K562 (cell line): ENCODE data around the gene TFF2. TPM values are rescaled to one million over a fixed set of nuclear protein-coding genes. Genes with fewer than 3 reads are reported as not detected.

Experiments
- ATAC-seq: fragments of 200-7000 bp; cut with Tn5 transposase; 3 replicates; pipeline ENCODE4 v1.9.1; 2020; ENCODE audit warnings: moderate library complexity
- BruUV-seq: library from RNA; stranded (reverse); fragments of 400-500 nt; replicated peaks from 2 replicates; lab custom pipeline; 2021; lab: Mats Ljungman, UMichigan
- CTCF ChIA-PET: fragments of 300-600 bp; formaldehyde crosslinking; extraction: SDS; loops from one replicate; lab custom pipeline; 2021; ENCODE audit warnings: low intra/inter-chr PET ratio; lab: Yijun Ruan, JAX
- POLR2A ChIA-PET: fragments of 300-600, 350-650 bp; sonication (Branson Sonifier 250); formaldehyde crosslinking; extraction: SDS; loops from one replicate; lab custom pipeline; 2021; ENCODE audit warnings: antibody characterized with exemption, inconsistent platforms; lab: Yijun Ruan, JAX
- DNase-seq, 4 experiments: peaks; one replicate each; pipeline versions ENCODE4 v3.0.0 to v3.0.0-alpha.2; 2011 to 2018; ENCODE audit warnings: low spot score in 3 of 4, mixed read lengths in 3 of 4; ENCODE audit errors: extremely low read depth in 1 of 4
- FAIRE-seq: peaks from 2 replicates; lab custom pipeline; 2011; peaks lifted over from hg19 to GRCh38; lab: Jason Lieb, UNC
- H2AFZ ChIP-seq: 2 replicates; pipeline ENCODE4 v1.6.0; 2011; ENCODE audit warnings: low read depth, low read length, control low read depth, inconsistent platforms
- H3K27ac ChIP-seq: fragments of 200-600 bp; 3 replicates; pipeline ENCODE4 v1.8.0; 2011; ENCODE audit warnings: low read depth, mild to moderate bottlenecking, control low read depth, inconsistent platforms, low read length, moderate library complexity, mixed read lengths; ENCODE audit errors: extremely low read depth
- H3K27me3 ChIP-seq, 2 experiments: fragments of 300-600 bp in 1 of 2; 2 replicates in 1 of 2; 3 replicates in 1 of 2; pipeline versions ENCODE4 v1.6.0 to v1.8.0; 2011; ENCODE audit warnings: inconsistent platforms in 2 of 2, low read length in 2 of 2, mild to moderate bottlenecking in 1 of 2, mixed read lengths in 1 of 2, moderate library complexity in 1 of 2; ENCODE audit not compliant: control insufficient read depth in 2 of 2, insufficient read depth in 2 of 2
- H3K36me3 ChIP-seq: fragments of 300-600 bp; 3 replicates; pipeline ENCODE4 v1.8.0; 2011; ENCODE audit warnings: mild to moderate bottlenecking, low read length, inconsistent platforms; ENCODE audit not compliant: control insufficient read depth, insufficient read depth
- H3K4me1 ChIP-seq, 2 experiments: fragments of 200-600 bp in 1 of 2; replicated peaks in 1 of 2; 2 replicates in 1 of 2; 3 replicates in 1 of 2; pipeline versions ENCODE4 v1.5.1 to v1.8.0; 2011; ENCODE audit warnings: inconsistent platforms in 2 of 2, low read length in 2 of 2, mild to moderate bottlenecking in 1 of 2, mixed read lengths in 1 of 2, moderate library complexity in 1 of 2; ENCODE audit not compliant: control insufficient read depth in 2 of 2, insufficient read depth in 2 of 2
- H3K4me2 ChIP-seq: 2 replicates; pipeline ENCODE4 v1.6.1; 2011; ENCODE audit warnings: low read length, control low read depth, inconsistent platforms, mixed read lengths; ENCODE audit not compliant: insufficient read depth
- H3K4me3 ChIP-seq: fragments of 200-600 bp; sonication (generic), shearing (Covaris generic); 2 replicates; pipeline ENCODE4 v1.5.1; 2016; ENCODE audit warnings: control low read depth, inconsistent platforms
- H3K79me2 ChIP-seq: fragments of 200-600 bp; 3 replicates; pipeline ENCODE4 v1.8.0; 2011; ENCODE audit warnings: low read length, inconsistent platforms; ENCODE audit not compliant: control insufficient read depth, insufficient read depth
- H3K9ac ChIP-seq, 2 experiments: 2 replicates each; pipeline versions ENCODE4 v1.6.0 to v1.6.1; 2011; ENCODE audit warnings: low read depth in 2 of 2, low read length in 2 of 2, control low read depth in 1 of 2, inconsistent platforms in 1 of 2, mild to moderate bottlenecking in 1 of 2, mixed read lengths in 1 of 2; ENCODE audit not compliant: insufficient read depth in 1 of 2
- H3K9me1 ChIP-seq: one replicate; pipeline ENCODE4 v1.6.0; 2011; ENCODE audit warnings: inconsistent platforms, mild to moderate bottlenecking, low read length, moderate library complexity; ENCODE audit not compliant: control insufficient read depth, insufficient read depth
- H3K9me3 ChIP-seq: replicated peaks from 2 replicates; pipeline ENCODE4 v1.5.1; 2011; ENCODE audit warnings: low read depth, low read length, inconsistent platforms; ENCODE audit not compliant: control insufficient read depth, insufficient read depth
- H4K20me1 ChIP-seq: replicated peaks from 2 replicates; pipeline ENCODE4 v1.6.1; 2011; ENCODE audit warnings: low read length, inconsistent platforms, mixed read lengths; ENCODE audit not compliant: control insufficient read depth, insufficient read depth
- CREB3 ChIP-seq: fragments of 450-650 bp; conservative IDR thresholded peaks from 2 replicates; pipeline ENCODE4 v1.6.1; 2016; ENCODE audit warnings: missing genetic modification characterization, low read depth, mild to moderate bottlenecking, missing compliant biosample characterization, moderate library complexity
- DDX20 ChIP-seq: fragments of 450-650 bp; IDR thresholded peaks from 2 replicates; pipeline ENCODE4 v1.6.1; 2016; ENCODE audit warnings: missing genetic modification characterization, low read depth, mild to moderate bottlenecking, missing compliant biosample characterization, moderate library complexity
- DPF2 ChIP-seq: fragments of 450-650 bp; IDR thresholded peaks from 2 replicates; pipeline ENCODE4 v1.6.1; 2016
- ERF ChIP-seq: fragments of 450-650 bp; formaldehyde crosslinking; IDR thresholded peaks from 2 replicates; pipeline ENCODE4 v1.4.0; 2020; ENCODE audit warnings: mild to moderate bottlenecking, mixed read lengths
- ETV1 ChIP-seq: fragments of 450-650 bp; conservative IDR thresholded peaks from 2 replicates; pipeline ENCODE4 v1.6.1; 2016; ENCODE audit warnings: missing genetic modification characterization, control low read depth, low read depth, missing compliant biosample characterization
- FOS ChIP-seq: IDR thresholded peaks from 3 replicates; pipeline ENCODE4 v1.6.1; 2011; ENCODE audit not compliant: insufficient read length; ENCODE audit errors: extremely low read depth
- ILF3 ChIP-seq: fragments of 450-650 bp; IDR thresholded peaks from 2 replicates; pipeline ENCODE4 v1.6.1; 2018; ENCODE audit warnings: antibody characterized with exemption, mild to moderate bottlenecking, moderate library complexity, borderline replicate concordance
- PCBP1 ChIP-seq: fragments of 200-400 bp; formaldehyde crosslinking; IDR thresholded peaks from 2 replicates; pipeline ENCODE4 v1.6.1; 2018; ENCODE audit warnings: mild to moderate bottlenecking, low read depth, low read length; ENCODE audit not compliant: poor library complexity, severe bottlenecking
- RAD21 ChIP-seq, 2 experiments: fragments of 250-450 bp in 1 of 2; fragments of 450-650 bp in 1 of 2; sonication (Bioruptor Pico) in 1 of 2; formaldehyde crosslinking in 1 of 2; IDR thresholded peaks in 1 of 2; conservative IDR thresholded peaks in 1 of 2; 2 replicates each; pipeline versions ENCODE4 v1.4.0 to v1.8.0; 2020 to 2022; ENCODE audit warnings: mild to moderate bottlenecking in 2 of 2, moderate library complexity in 1 of 2
- SMC3 ChIP-seq: conservative IDR thresholded peaks from 2 replicates; pipeline ENCODE4 v1.6.1; 2011; ENCODE audit warnings: low read depth, low read length, improper control_type of control experiment; ENCODE audit not compliant: insufficient read depth
- TOE1 ChIP-seq, 2 experiments: fragments of 450-650 bp in 1 of 2; sonication (generic) in 1 of 2; formaldehyde crosslinking in 1 of 2; IDR thresholded peaks; 2 replicates each; pipeline versions ENCODE4 v1.7.1 to v1.8.0; 2016 to 2022; ENCODE audit warnings: borderline replicate concordance in 2 of 2, mild to moderate bottlenecking in 2 of 2, antibody characterized with exemption in 1 of 2, inconsistent platforms in 1 of 2, low read depth in 1 of 2, missing genetic modification reagents in 1 of 2, moderate library complexity in 1 of 2
- ZKSCAN8 ChIP-seq: fragments of 200-800 bp; sonication (Bioruptor generic); IDR thresholded peaks from 2 replicates; pipeline ENCODE4 v1.6.1; 2016; ENCODE audit warnings: missing genetic modification characterization, missing compliant biosample characterization
- ZNF551 ChIP-seq: fragments of 250-450 bp; sonication (Bioruptor Pico); IDR thresholded peaks from 2 replicates; pipeline ENCODE4 v1.5.0; 2021; ENCODE audit warnings: mild to moderate bottlenecking, moderate library complexity
- WGBS: fragments of 100-300 bp; shearing (Covaris generic); methylation state at CpG from one replicate; pipeline ENCODE4 v1.1.6; 2016; ENCODE audit warnings: low coverage, mixed read lengths; ENCODE audit not compliant: insufficient coverage; ENCODE audit errors: missing lambda C conversion rate; 5-methylcytosine and 5-hydroxymethylcytosine counted together
- in situ Hi-C: fragments of 300-500 bp; cut with MboI; formaldehyde crosslinking; loops from 4 replicates; pipeline ENCODE4 v1.15.0; 2018; ENCODE audit warnings: inconsistent platforms, mixed read lengths
- intact Hi-C: fragments of 100-400 bp; cut with micrococcal nuclease; formaldehyde crosslinking; loops from 2 replicates; pipeline ENCODE4 v1.14.2; 2022
- polyA plus RNA-seq, 8 experiments: library from polyadenylated mRNA; depleted of rRNA in 4 of 8; stranded (reverse) in 5 of 8; unstranded in 3 of 8; fragments of >200 nt; fragmentation: Nextera tagmentation in 2 of 8; fragmentation: Illumina TruSeq in 1 of 8; extraction: Ambion mirVana in 2 of 8; extraction: Trizol in 1 of 8; gene quantifications; 2 replicates each; pipeline versions ENCODE4 v1.2.1 to v1.2.3, GENCODE V29; 2011 to 2014; ENCODE audit warnings: inconsistent platforms in 1 of 8, missing spikeins in 1 of 8
- total RNA-seq, 7 experiments: library from RNA; depleted of rRNA in 6 of 7; stranded (reverse); fragments of >200 nt in 6 of 7; fragmentation: Illumina TruSeq in 2 of 7; extraction: Trizol in 2 of 7; gene quantifications; 2 replicates each; pipeline versions ENCODE4 v1.2.1 to v1.2.3, GENCODE V29; 2011 to 2021; ENCODE audit warnings: low replicate concordance in 1 of 7
- TF ChIP-seq, protein P1 (sequence below): fragments of 450-650 bp; formaldehyde crosslinking; IDR thresholded peaks from 2 replicates; pipeline ENCODE4 v1.4.0; 2020; ENCODE audit warnings: mild to moderate bottlenecking, moderate library complexity
- TF ChIP-seq, protein P2 (sequence below): fragments of 450-650 bp; formaldehyde crosslinking; IDR thresholded peaks from 2 replicates; pipeline ENCODE4 v1.4.0; 2020; ENCODE audit warnings: mild to moderate bottlenecking, moderate library complexity

TFF2 gene
- total and polyA plus RNA-seq, 9 of the 15 experiments (the other 6 are each of a cell fraction or from before 2014, with no cell fraction given): not detected

DNA sequence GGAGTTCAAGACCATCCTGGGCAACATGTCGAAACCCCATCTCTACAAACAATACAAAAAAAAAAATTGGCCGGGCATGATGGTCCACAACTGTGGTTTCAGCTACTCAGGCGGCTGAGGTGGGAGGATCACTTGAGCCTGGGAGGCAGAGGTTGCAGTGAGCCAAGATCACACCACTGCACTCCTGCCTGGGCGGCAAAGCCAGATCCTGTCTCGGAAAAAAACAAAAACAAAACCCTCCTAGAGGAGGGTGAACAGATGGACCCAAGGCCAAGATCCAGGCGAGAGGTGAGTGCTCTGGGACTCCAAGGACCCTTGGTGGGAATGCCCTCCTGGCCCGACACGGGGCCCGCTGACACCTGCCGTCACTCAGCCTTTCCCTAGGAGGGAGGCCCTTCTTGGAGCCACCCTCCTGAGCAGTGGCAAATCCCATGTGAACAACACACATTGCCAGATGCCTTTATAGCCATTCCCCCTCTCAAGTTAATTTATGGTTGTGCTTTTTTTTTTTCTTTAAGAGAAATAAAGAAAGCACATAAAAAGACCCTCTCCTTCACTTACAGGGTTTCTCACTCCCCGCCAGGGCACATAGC, 380 bp downstream of the TFF2 start:
- no peaks in the 10 kb centered on the region; the same call in 1 of the 2 replicates for H4K20me1 ChIP-seq
- no peaks in the 10 kb centered on the region for H3K9me1 ChIP-seq
- POLR2A ChIA-PET: interaction anchor here (0.6 to 0.8 kb wide), 5 partner anchors 9 to 312 kb away, joined by 3 to 5 read pairs (median 3); no protein-coding TSS in a partner anchor
- no TSS peak for BruUV-seq
- no peak overlapping the region for H3K4me3 ChIP-seq
- no peaks in the 10 kb centered on the region for H3K36me3 ChIP-seq
- under 1% methylated on average over 11 of the region's 11 CpGs for WGBS
- intact Hi-C loops: no loop called here
- in situ Hi-C loops: no loop called here
- peaks cover 0 to 4% of the 10 kb centered on the region in 2 experiments; a peak in 1 of 5 replicates for H3K4me1 ChIP-seq
- H3K27me3 ChIP-seq: peaks cover 27 to 64% of the 10 kb centered on the region in 2 experiments
- 0 out of 2 replicates have a peak, but pooled peaks cover 2% of the 10 kb centered on the region for H3K9me3 ChIP-seq
- no peak for FAIRE-seq
- H2AFZ ChIP-seq: no peak overlapping the region
- TF ChIP-seq CREB3 (tag) (no peak), DPF2 (no peak), ZNF551 (no peak), DDX20 (tag) (no peak), ERF (CRISPR knock-in tag) (no peak), TOE1 (IDR thresholded peaks at IDR 0.05; ENCODE audit: borderline replicate concordance) (no peak), TOE1 (CRISPR knock-in tag; IDR thresholded peaks at IDR 0.05; ENCODE audit: borderline replicate concordance, low read depth) (no peak), ZKSCAN8 (CRISPR knock-in tag) (no peak), RAD21 (CRISPR knock-in tag; conservative IDR thresholded peaks at IDR 0.05 in 1 of 2, IDR thresholded peaks at IDR 0.05 in 1 of 2) (no peak), ILF3 (no peak), SMC3 (no peak), ETV1 (no peak), PCBP1 (no peak), FOS (no peak)
- TF ChIP-seq, protein P1, sequence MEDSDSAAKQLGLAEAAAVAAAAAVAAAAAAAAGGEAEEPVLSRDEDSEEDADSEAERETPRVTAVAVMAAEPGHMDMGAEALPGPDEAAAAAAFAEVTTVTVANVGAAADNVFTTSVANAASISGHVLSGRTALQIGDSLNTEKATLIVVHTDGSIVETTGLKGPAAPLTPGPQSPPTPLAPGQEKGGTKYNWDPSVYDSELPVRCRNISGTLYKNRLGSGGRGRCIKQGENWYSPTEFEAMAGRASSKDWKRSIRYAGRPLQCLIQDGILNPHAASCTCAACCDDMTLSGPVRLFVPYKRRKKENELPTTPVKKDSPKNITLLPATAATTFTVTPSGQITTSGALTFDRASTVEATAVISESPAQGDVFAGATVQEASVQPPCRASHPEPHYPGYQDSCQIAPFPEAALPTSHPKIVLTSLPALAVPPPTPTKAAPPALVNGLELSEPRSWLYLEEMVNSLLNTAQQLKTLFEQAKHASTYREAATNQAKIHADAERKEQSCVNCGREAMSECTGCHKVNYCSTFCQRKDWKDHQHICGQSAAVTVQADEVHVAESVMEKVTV: no peak
- TF ChIP-seq, protein P2, sequence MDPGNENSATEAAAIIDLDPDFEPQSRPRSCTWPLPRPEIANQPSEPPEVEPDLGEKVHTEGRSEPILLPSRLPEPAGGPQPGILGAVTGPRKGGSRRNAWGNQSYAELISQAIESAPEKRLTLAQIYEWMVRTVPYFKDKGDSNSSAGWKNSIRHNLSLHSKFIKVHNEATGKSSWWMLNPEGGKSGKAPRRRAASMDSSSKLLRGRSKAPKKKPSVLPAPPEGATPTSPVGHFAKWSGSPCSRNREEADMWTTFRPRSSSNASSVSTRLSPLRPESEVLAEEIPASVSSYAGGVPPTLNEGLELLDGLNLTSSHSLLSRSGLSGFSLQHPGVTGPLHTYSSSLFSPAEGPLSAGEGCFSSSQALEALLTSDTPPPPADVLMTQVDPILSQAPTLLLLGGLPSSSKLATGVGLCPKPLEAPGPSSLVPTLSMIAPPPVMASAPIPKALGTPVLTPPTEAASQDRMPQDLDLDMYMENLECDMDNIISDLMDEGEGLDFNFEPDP (CRISPR knock-in tag): no peak
- no peaks in the 10 kb centered on the region for H3K79me2 ChIP-seq
- CTCF ChIA-PET: no interaction called here
- DNase-seq: no peak
- ATAC-seq: peak; percentile 48; the same call in 1 of the 3 replicates
- H3K9ac ChIP-seq: no peak overlapping the region; a peak in 1 of 4 replicates
- no peak overlapping the region for H3K27ac ChIP-seq
- H3K4me2 ChIP-seq: no peak overlapping the region
